Pancreas (tissue), 10 donors: Measurements from ENCODE around the gene RHOD. TPM values are rescaled to one million over a fixed set of nuclear protein-coding genes. Genes with fewer than 3 reads are reported as not detected.

Source experiments
- ATAC-seq, 4 donors: fragments of 200-7000 bp; cut with Tn5 transposase; one replicate each; pipeline versions ENCODE4 v1.8.0 to v1.9.1; 2020; ENCODE audit warnings: mild to moderate bottlenecking in 4 of 4, moderate library complexity in 4 of 4
- DNase-seq, 6 donors: peaks; one replicate each; pipeline ENCODE4 v3.0.0-alpha.2; 2020
- FAIRE-seq: peaks from 2 replicates; lab custom pipeline; 2012; peaks lifted over from hg19 to GRCh38; lab: Jason Lieb, UNC
- H3K27ac ChIP-seq, 4 donors: fragments of 200-600 bp; sonication (generic); 1 replicate in 3 of 4; 2 replicates in 1 of 4; pipeline versions ENCODE4 v1.5.0 to v1.8.0; 2020
- H3K27me3 ChIP-seq, 4 donors: fragments of 200-600 bp; one replicate each; pipeline ENCODE4 v1.8.0; 2021
- H3K36me3 ChIP-seq, 3 donors: fragments of 200-600 bp; sonication (generic) in 1 of 3; one replicate each; pipeline versions ENCODE4 v1.5.0 to v1.8.0; 2020 to 2021
- H3K4me1 ChIP-seq, 3 donors: fragments of 200-600 bp; one replicate each; pipeline ENCODE4 v1.8.0; 2021
- H3K4me3 ChIP-seq, 4 donors: fragments of 200-600 bp; sonication (generic) in 2 of 4; one replicate each; pipeline versions ENCODE4 v1.5.0 to v1.8.0; 2020 to 2021
- H3K9me3 ChIP-seq, 4 donors: fragments of 200-600 bp; one replicate each; pipeline ENCODE4 v1.8.0; 2021
- WGBS, 2 donors: extraction: QIAGEN DNeasy Blood & Tissue Kit; methylation state at CpG; one replicate each; pipeline ENCODE4 v1.1.7; 2013; 5-methylcytosine and 5-hydroxymethylcytosine counted together
- intact Hi-C, 3 donors: fragments of 100-400 bp; cut with DNase I; formaldehyde crosslinking; loops; one replicate each; pipeline versions ENCODE4 v1.11.1 to v1.14.2; 2022
- polyA plus RNA-seq, 2 donors: library from polyadenylated mRNA; stranded (reverse); fragments of 200-250 nt; gene quantifications; one replicate each; pipeline ENCODE4 v1.2.3, GENCODE V29; 2013
- total RNA-seq, 6 donors: library from RNA; stranded (reverse); fragmentation: NEBNext Ultra II Directional in 4 of 6; extraction: Animal tissue kit (Norgen Biotek cat#: 25700) in 4 of 6; gene quantifications; one replicate each; pipeline versions ENCODE4 v1.2.1 to v1.2.4, GENCODE V29; 2021 to 2023
- TF ChIP-seq, protein P1 (sequence below), 4 donors: fragments of 200-600 bp; sonication (generic) in 3 of 4; IDR thresholded peaks; one replicate each; pipeline versions ENCODE4 v1.5.0 to v1.8.0; 2021; ENCODE audit warnings: antibody characterized with exemption in 4 of 4
- donor health status: healthy with polysubstance abuse.
- donor health status: DM: no; HTN: no; CAD: no; lungs with moderate emphysema.
- donor health status: DM: no; HTN: no; CAD: no.
- donor health status: control.
- donor health status: control.
- donor health status: Bipolar disorder and iron deficiency.
- donor health status: DM: yes; HTN: yes; CAD: no.
- donor health status: DM: no; HTN: no; CAD: no.
- donor health status: DM: no; HTN: no; CAD: no.
- donor health status: DM: yes; HTN: yes; CAD: no.

The RHOD gene
- total and polyA plus RNA-seq, 8 donors: 14.9 to 45.8 (median 18.6) TPM

GRCh38 chr11:67022961-67023956 is 33.4 kb upstream of the RHOD start, which contains the start of gene SYT12:
Gene SYT12, plus strand, starts transcription at chr11:67023134. Its CDS starts 7,011 bp downstream, at chr11:67030145.
- ATAC-seq (peak; percentile 23 to 60 (median 40)), FAIRE-seq (no peak)

GRCh38 chr11:67023957-67024353 is 32.7 kb upstream of the RHOD start:
- Histone ChIP-seq H3K27ac (no peak overlapping the region), H3K4me3 (peak overlapping the region in 2 of 4 donors; percentile 42 to 52)
- WGBS, 2 donors: 41 to 64% methylated on average over 6 of the region's 6 CpGs

More at GRCh38 chr11:67022961-67023956, 33.4 kb upstream of the RHOD start, which contains the start of gene SYT12:
- intact Hi-C loops: no loop called here
- Histone ChIP-seq H3K27ac (no peak within 1 kb of the TSS), H3K36me3 (no peaks in the 10 kb centered on the region), H3K9me3 (no peaks in the 10 kb centered on the region), H3K27me3 (no peaks in the 10 kb centered on the region), H3K4me1 (peaks cover 0 to 3% (median 0%) of the 10 kb centered on the region in 3 donors), H3K4me3 (peak within 1 kb of the TSS; percentile 15 to 52 (median 30))
- DNase-seq: peak in 3 of 6 donors; percentile 20 to 64 (median 31)
- TF ChIP-seq, protein P1, sequence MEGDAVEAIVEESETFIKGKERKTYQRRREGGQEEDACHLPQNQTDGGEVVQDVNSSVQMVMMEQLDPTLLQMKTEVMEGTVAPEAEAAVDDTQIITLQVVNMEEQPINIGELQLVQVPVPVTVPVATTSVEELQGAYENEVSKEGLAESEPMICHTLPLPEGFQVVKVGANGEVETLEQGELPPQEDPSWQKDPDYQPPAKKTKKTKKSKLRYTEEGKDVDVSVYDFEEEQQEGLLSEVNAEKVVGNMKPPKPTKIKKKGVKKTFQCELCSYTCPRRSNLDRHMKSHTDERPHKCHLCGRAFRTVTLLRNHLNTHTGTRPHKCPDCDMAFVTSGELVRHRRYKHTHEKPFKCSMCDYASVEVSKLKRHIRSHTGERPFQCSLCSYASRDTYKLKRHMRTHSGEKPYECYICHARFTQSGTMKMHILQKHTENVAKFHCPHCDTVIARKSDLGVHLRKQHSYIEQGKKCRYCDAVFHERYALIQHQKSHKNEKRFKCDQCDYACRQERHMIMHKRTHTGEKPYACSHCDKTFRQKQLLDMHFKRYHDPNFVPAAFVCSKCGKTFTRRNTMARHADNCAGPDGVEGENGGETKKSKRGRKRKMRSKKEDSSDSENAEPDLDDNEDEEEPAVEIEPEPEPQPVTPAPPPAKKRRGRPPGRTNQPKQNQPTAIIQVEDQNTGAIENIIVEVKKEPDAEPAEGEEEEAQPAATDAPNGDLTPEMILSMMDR (IDR thresholded peaks at IDR 0.05): no peak
- WGBS, 2 donors: 1% methylated on average over 89 to 118 of the region's 118 CpGs

DNA sequence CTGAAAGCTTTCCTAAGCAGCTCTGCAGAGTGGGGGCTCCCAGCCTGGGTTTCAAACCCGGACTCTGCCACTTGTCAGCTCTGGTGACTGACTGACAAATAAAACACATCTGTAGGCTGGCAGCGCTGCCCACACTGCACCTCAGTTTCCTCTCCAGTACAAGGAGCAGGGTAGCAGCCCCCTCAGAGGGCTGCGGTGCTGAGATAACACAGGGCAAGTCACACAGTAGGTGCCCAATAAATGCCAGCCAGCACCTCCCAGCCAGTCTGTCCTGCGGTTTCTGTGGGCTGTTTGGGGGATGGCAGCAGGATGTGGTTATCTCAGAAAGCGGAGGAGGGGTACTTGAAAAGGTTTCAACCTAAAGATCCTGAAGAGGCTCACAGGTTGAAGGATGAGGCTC is 32.2 kb upstream of the RHOD start:
- H3K4me1 ChIP-seq: peaks cover 0 to 3% (median 0%) of the 10 kb centered on the region in 3 donors
- no peaks in the 10 kb centered on the region for H3K27me3 ChIP-seq
- FAIRE-seq: no peak
- intact Hi-C loops: no loop called here
- no peaks in the 10 kb centered on the region for H3K9me3 ChIP-seq
- H3K27ac ChIP-seq: no peak overlapping the region
- WGBS, 2 donors: 88 to 89% methylated on average over 5 of the region's 5 CpGs
- ATAC-seq: no peak
- H3K4me3 ChIP-seq: no peak overlapping the region
- TF ChIP-seq, protein P1 (IDR thresholded peaks at IDR 0.05): no peak
- no peaks in the 10 kb centered on the region for H3K36me3 ChIP-seq
- DNase-seq: no peak

More at GRCh38 chr11:67023957-67024353, 32.7 kb upstream of the RHOD start:
- no peaks in the 10 kb centered on the region for H3K36me3 ChIP-seq
- DNase-seq (no peak), ATAC-seq (no peak), FAIRE-seq (no peak)
- no peaks in the 10 kb centered on the region for H3K27me3 ChIP-seq
- H3K9me3 ChIP-seq: no peaks in the 10 kb centered on the region
- peaks cover 0 to 3% (median 0%) of the 10 kb centered on the region in 3 donors for H3K4me1 ChIP-seq
- intact Hi-C loops: no loop called here
- TF ChIP-seq, protein P1 (IDR thresholded peaks at IDR 0.05): no peak

GRCh38 chr11:67024966-67025365 is 31.7 kb upstream of the RHOD start:
- no peaks in the 10 kb centered on the region for H3K36me3 ChIP-seq
- TF ChIP-seq, protein P1 (IDR thresholded peaks at IDR 0.05): no peak
- intact Hi-C loops: no loop called here
- H3K27ac ChIP-seq: no peak overlapping the region
- 82 to 83% methylated on average over 1 of the region's 1 CpG for WGBS, 2 donors
- H3K4me3 ChIP-seq: no peak overlapping the region
- no peaks in the 10 kb centered on the region for H3K27me3 ChIP-seq
- FAIRE-seq: no peak
- DNase-seq: no peak
- peaks cover 0 to 3% (median 0%) of the 10 kb centered on the region in 3 donors for H3K4me1 ChIP-seq
- no peak for ATAC-seq
- H3K9me3 ChIP-seq: no peaks in the 10 kb centered on the region
